ENCODE data around the gene FUT6. TPM values are rescaled to one million over a fixed set of nuclear protein-coding genes. Genes with fewer than 3 reads are reported as not detected.
A peak's percentile ranks its signal among the peaks of the same experiment; 100 is the strongest.

The FUT6 gene
- polyA plus RNA-seq, 3 donors: not detected

GRCh38 chr19:5786593-5787408 is 52.7 kb downstream of the FUT6 start:
- H3K4me1 ChIP-seq (ENCODE audit: control insufficient read depth in 1 of 2, insufficient read depth in 2 of 2, low read length in 2 of 2): peaks cover 6 to 13% of the 10 kb centered on the region in 2 donors
- no peak overlapping the region for H3K4me3 ChIP-seq (replicated peaks in 1 of 3; ENCODE audit: low read depth in 2 of 3, low read length in 3 of 3)
- peaks cover 0 to 5% (median 0%) of the 10 kb centered on the region in 7 donors for H3K9me3 Mint-ChIP-seq
- H3K27me3 ChIP-seq (ENCODE audit: control insufficient read depth in 2 of 2, insufficient read depth in 2 of 2, low read length in 2 of 2): no peaks in the 10 kb centered on the region
- H3K9me3 ChIP-seq (replicated peaks in 1 of 2; ENCODE audit: control insufficient read depth in 1 of 2, insufficient read depth in 1 of 2, low read length in 2 of 2): peaks cover 0 to 4% of the 10 kb centered on the region in 2 donors
- H3K79me2 ChIP-seq (ENCODE audit: insufficient read depth, low read length): peaks cover 8% of the 10 kb centered on the region
- H4K20me1 ChIP-seq (ENCODE audit: insufficient read depth, low read length): peaks cover 22% of the 10 kb centered on the region
- peaks cover 0 to 3% (median 1%) of the 10 kb centered on the region in 3 donors for H3K27me3 Mint-ChIP-seq (ENCODE audit: low read depth in 3 of 3)
- TF ChIP-seq CTCF (IDR thresholded peaks at IDR 0.05): no peak
- H3K4me1 Mint-ChIP-seq: peaks cover 6% of the 10 kb centered on the region
- no peak for DNase-seq
- H3K4me2 ChIP-seq (replicated peaks; ENCODE audit: extremely low read depth, low read length, poor library complexity, severe bottlenecking): no peak overlapping the region
- H3K36me3 Mint-ChIP-seq: peaks cover 40 to 60% of the 10 kb centered on the region in 2 donors
- H2AFZ ChIP-seq (ENCODE audit: insufficient read depth, low read depth, low read length, poor library complexity, severe bottlenecking): no peak overlapping the region
- H3K4me3 Mint-ChIP-seq: no peak overlapping the region
- H3K27ac Mint-ChIP-seq: peak overlapping the region in 3 of 7 donors; percentile 30 to 46 (median 36)
- intact Hi-C loops (cut with micrococcal nuclease): no loop called here
- peaks cover 58 to 63% of the 10 kb centered on the region in 2 donors for H3K36me3 ChIP-seq (replicated peaks in 1 of 2; ENCODE audit: control insufficient read depth in 1 of 2, insufficient read depth in 2 of 2, low read length in 2 of 2)
- no peak overlapping the region for H3K9ac ChIP-seq (ENCODE audit: insufficient read depth, low read length, poor library complexity, severe bottlenecking)
- WGBS (ENCODE audit: insufficient coverage): 97% methylated on average over 41 of the region's 44 CpGs
- no peak overlapping the region for H3K27ac ChIP-seq (ENCODE audit: low read depth in 1 of 2, low read length in 2 of 2)

GRCh38 chr19:5785423-5785822 is 54.1 kb downstream of the FUT6 start:
- no peak overlapping the region for H2AFZ ChIP-seq (ENCODE audit: insufficient read depth, low read depth, low read length, poor library complexity, severe bottlenecking)
- H3K4me1 ChIP-seq (ENCODE audit: control insufficient read depth in 1 of 2, insufficient read depth in 2 of 2, low read length in 2 of 2): peaks cover 5 to 7% of the 10 kb centered on the region in 2 donors
- no peak overlapping the region for H3K27ac ChIP-seq (ENCODE audit: low read depth in 1 of 2, low read length in 2 of 2)
- DNase-seq: no peak
- no peak overlapping the region for H3K4me2 ChIP-seq (replicated peaks; ENCODE audit: extremely low read depth, low read length, poor library complexity, severe bottlenecking)
- TF ChIP-seq CTCF (IDR thresholded peaks at IDR 0.05): no peak
- no peaks in the 10 kb centered on the region for H3K9me3 ChIP-seq (replicated peaks in 1 of 2; ENCODE audit: control insufficient read depth in 1 of 2, insufficient read depth in 1 of 2, low read length in 2 of 2)
- no peak overlapping the region for H3K4me3 Mint-ChIP-seq
- 95% methylated on average over 37 of the region's 37 CpGs for WGBS (ENCODE audit: insufficient coverage)
- H3K27me3 ChIP-seq (ENCODE audit: control insufficient read depth in 2 of 2, insufficient read depth in 2 of 2, low read length in 2 of 2): no peaks in the 10 kb centered on the region
- H4K20me1 ChIP-seq (ENCODE audit: insufficient read depth, low read length): peaks cover 22% of the 10 kb centered on the region
- peaks cover 58 to 63% of the 10 kb centered on the region in 2 donors for H3K36me3 ChIP-seq (replicated peaks in 1 of 2; ENCODE audit: control insufficient read depth in 1 of 2, insufficient read depth in 2 of 2, low read length in 2 of 2)
- H3K27me3 Mint-ChIP-seq (ENCODE audit: low read depth in 3 of 3): peaks cover 0 to 3% (median 2%) of the 10 kb centered on the region in 3 donors
- intact Hi-C loops (cut with micrococcal nuclease): no loop called here
- no peak overlapping the region for H3K4me3 ChIP-seq (replicated peaks in 1 of 3; ENCODE audit: low read depth in 2 of 3, low read length in 3 of 3)
- H3K27ac Mint-ChIP-seq: no peak overlapping the region
- peaks cover 8% of the 10 kb centered on the region for H3K79me2 ChIP-seq (ENCODE audit: insufficient read depth, low read length)
- H3K36me3 Mint-ChIP-seq: peaks cover 40 to 60% of the 10 kb centered on the region in 2 donors
- H3K9me3 Mint-ChIP-seq: peaks cover 0 to 5% (median 0%) of the 10 kb centered on the region in 7 donors
- no peak overlapping the region for H3K9ac ChIP-seq (ENCODE audit: insufficient read depth, low read length, poor library complexity, severe bottlenecking)
- peaks cover 4% of the 10 kb centered on the region for H3K4me1 Mint-ChIP-seq

All from CD14-positive monocyte (primary cell).